NCI-H345 treated with DMSO at 0.1 percent for 48 hours (cell line): ENCODE data around the gene CD80.

Experiments
- DNase-seq: peaks from one replicate; lab custom pipeline; 2025; ENCODE audit not compliant: unreplicated experiment; lab: John Stamatoyannopoulos, UW

CD80 gene

GRCh38 chr3:119500265-119500664 is 59.1 kb downstream of the CD80 start:
- no peak for DNase-seq

GRCh38 chr3:119498186-119499011 is 61.0 kb downstream of the CD80 start, which contains the start of gene TIMMDC1:
TSS of gene TIMMDC1 (plus strand) at chr3:119498547. CDS start at chr3:119498734, 187 bp downstream.
- peak; percentile 78 for DNase-seq

GRCh38 chr3:119497820-119498185 is 61.6 kb downstream of the CD80 start:
- no peak for DNase-seq

- no peak for DNase-seq
These were observed 64.8 kb downstream of the CD80 start for GRCh38 chr3:119494597-119494996.

GRCh38 chr3:119492810-119493209 is 66.6 kb downstream of the CD80 start:
- no peak for DNase-seq

- no peak for DNase-seq
These were observed 67.3 kb downstream of the CD80 start for GRCh38 chr3:119492128-119492527.

- no peak for DNase-seq
These were observed 69.3 kb downstream of the CD80 start for GRCh38 chr3:119490153-119490552.

GRCh38 chr3:119485563-119485962 is 73.9 kb downstream of the CD80 start:
- DNase-seq = no peak

- DNase-seq = no peak
These were observed 76.3 kb downstream of the CD80 start for GRCh38 chr3:119483101-119483500.

GRCh38 chr3:119481079-119481478 is 78.3 kb downstream of the CD80 start:
- DNase-seq = no peak
